Measurements from ENCODE around the gene SLX1A.
"Not testable (repeated sequence)": the region's sequence is repeated elsewhere in the genome, so short reads cannot be mapped to it uniquely, and the experiment has no call there.

DNA sequence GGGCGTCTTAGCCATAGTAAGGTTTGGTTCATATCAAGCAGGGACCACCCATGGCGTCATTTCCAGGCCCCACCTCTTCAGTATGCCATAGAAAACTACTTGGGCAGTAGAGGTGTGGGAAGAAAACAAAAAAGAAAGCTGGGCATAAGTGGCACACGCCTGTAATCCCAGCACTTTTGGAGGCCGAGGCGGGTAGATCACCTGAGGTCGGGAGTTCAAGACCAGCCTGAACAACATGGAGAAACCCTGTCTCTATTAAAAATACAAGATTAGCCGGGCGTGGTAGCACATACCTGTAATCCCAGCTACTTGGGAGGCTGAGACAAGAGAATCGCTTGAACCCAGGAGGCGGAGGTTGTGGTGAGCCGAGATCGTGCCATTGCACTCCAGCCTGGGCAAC lies 2.5 kb upstream of the SLX1A start:
- TF ChIP-seq RAD21 (IDR thresholded peaks at IDR 0.05; ENCODE audit: low read length); POLR2A (IDR thresholded peaks at IDR 0.05; ENCODE audit: low read depth, low read length); MAZ (IDR thresholded peaks at IDR 0.05; ENCODE audit: borderline replicate concordance, low read depth, low read length); MAFK (IDR thresholded peaks at IDR 0.05; ENCODE audit: low read depth, low read length); RFX5 (IDR thresholded peaks at IDR 0.05; ENCODE audit: low read depth, low read length); CEBPB (IDR thresholded peaks at IDR 0.05; ENCODE audit: low read depth, low read length); RCOR1 (IDR thresholded peaks at IDR 0.05; ENCODE audit: insufficient replicate concordance, low read length); MXI1 (IDR thresholded peaks at IDR 0.05; ENCODE audit: borderline replicate concordance, low read depth, low read length); FOS (IDR thresholded peaks at IDR 0.05; ENCODE audit: low read depth, low read length); CHD1 (IDR thresholded peaks at IDR 0.05; ENCODE audit: low read depth, low read length): not testable (repeated sequence)
- TF ChIP-seq, protein P1, sequence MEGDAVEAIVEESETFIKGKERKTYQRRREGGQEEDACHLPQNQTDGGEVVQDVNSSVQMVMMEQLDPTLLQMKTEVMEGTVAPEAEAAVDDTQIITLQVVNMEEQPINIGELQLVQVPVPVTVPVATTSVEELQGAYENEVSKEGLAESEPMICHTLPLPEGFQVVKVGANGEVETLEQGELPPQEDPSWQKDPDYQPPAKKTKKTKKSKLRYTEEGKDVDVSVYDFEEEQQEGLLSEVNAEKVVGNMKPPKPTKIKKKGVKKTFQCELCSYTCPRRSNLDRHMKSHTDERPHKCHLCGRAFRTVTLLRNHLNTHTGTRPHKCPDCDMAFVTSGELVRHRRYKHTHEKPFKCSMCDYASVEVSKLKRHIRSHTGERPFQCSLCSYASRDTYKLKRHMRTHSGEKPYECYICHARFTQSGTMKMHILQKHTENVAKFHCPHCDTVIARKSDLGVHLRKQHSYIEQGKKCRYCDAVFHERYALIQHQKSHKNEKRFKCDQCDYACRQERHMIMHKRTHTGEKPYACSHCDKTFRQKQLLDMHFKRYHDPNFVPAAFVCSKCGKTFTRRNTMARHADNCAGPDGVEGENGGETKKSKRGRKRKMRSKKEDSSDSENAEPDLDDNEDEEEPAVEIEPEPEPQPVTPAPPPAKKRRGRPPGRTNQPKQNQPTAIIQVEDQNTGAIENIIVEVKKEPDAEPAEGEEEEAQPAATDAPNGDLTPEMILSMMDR (conservative IDR thresholded peaks at IDR 0.05; ENCODE audit: low read depth, low read length), result not testable (repeated sequence)
- TF ChIP-seq, protein P2, sequence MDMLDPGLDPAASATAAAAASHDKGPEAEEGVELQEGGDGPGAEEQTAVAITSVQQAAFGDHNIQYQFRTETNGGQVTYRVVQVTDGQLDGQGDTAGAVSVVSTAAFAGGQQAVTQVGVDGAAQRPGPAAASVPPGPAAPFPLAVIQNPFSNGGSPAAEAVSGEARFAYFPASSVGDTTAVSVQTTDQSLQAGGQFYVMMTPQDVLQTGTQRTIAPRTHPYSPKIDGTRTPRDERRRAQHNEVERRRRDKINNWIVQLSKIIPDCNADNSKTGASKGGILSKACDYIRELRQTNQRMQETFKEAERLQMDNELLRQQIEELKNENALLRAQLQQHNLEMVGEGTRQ (IDR thresholded peaks at IDR 0.05; ENCODE audit: low read depth, low read length), result not testable (repeated sequence)
